Lower leg skin (tissue), 4 donors: ENCODE measurements around the gene HRG. TPM values are rescaled to one million over a fixed set of nuclear protein-coding genes. Genes with fewer than 3 reads are reported as not detected.

ENCODE experiments used
- DNase-seq, 2 donors: peaks; one replicate each; pipeline ENCODE4 v3.0.0-alpha.2; 2019; ENCODE audit warnings: low spot score in 2 of 2
- H3K4me3 ChIP-seq: fragments of 200-600 bp; sonication (generic); 2 replicates; pipeline ENCODE4 v1.5.1; 2017; ENCODE audit warnings: mild to moderate bottlenecking, low read depth; ENCODE audit not compliant: poor library complexity, severe bottlenecking
- CTCF ChIP-seq, 3 donors: fragments of 450-650 bp; IDR thresholded peaks; one replicate each; pipeline ENCODE4 v1.5.1; 2016; ENCODE audit warnings: antibody characterized with exemption in 3 of 3, mild to moderate bottlenecking in 3 of 3, moderate library complexity in 2 of 3
- POLR2A ChIP-seq, 2 donors: fragments of 450-650 bp; IDR thresholded peaks; one replicate each; pipeline ENCODE4 v1.6.1; 2016 to 2017; ENCODE audit warnings: antibody characterized with exemption in 2 of 2, mild to moderate bottlenecking in 1 of 2, moderate library complexity in 1 of 2
- WGBS, 2 donors: methylation state at CpG; one replicate each; pipeline ENCODE4 v1.1.5; 2018; 5-methylcytosine and 5-hydroxymethylcytosine counted together
- intact Hi-C: fragments of 100-400 bp; cut with DNase I; formaldehyde crosslinking; loops from one replicate; pipeline ENCODE4 v1.15.0; 2023; ENCODE audit warnings: low total_unique reads
- total RNA-seq, 4 donors: library from RNA; depleted of rRNA; stranded (reverse); fragments of >200 nt; gene quantifications; one replicate each; pipeline ENCODE4 v1.1.0, GENCODE V29; 2016

HRG gene
- total RNA-seq, 4 donors from 2014 or later = 0.10 to 0.34 TPM; not detected in 2

DNA sequence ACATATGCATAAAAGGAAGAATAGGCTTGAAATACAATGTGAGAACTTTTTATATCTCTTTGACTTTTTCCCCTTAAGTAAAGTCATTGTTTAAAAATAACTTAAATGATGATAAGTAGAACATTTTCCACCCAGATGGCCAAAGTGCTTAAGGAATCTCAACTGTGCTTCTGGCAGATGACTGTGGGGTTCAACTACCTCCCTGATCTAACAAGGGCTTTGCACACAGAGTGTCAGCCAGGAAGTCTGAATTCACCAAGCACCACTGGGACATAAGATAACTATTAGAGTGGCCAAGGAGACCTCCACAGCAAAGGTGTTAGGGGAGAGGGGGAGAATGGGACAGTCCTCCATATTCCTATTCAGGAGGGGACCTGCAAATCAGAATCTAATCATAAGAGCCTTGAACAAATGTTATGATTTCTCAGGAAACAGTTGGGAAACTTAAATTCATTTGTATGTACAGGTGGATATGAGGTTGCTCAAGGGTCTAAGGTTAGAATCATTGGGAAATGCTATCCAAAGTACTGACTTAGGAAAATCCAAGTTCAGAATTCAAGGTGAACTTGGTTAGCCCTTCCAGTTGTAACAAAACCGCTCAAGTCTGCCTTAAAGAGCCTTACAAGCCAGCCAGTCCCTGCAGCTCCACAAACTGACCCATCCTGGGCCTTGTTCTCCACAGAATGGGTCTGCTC, 25.9 kb upstream of the HRG start, which contains the start of gene FETUB:
TSS of gene FETUB (plus strand) at position 622 of the 695 bp plus-strand sequence. CDS start at position 684, 62 bp downstream.
- no peak within 1 kb of the TSS for H3K4me3 ChIP-seq
- DNase-seq = no peak
- 44 to 53% methylated on average over 1 of the region's 1 CpG for WGBS, 2 donors
- intact Hi-C loops = no loop called here
- TF ChIP-seq CTCF (IDR thresholded peaks at IDR 0.05) (no peak), POLR2A (IDR thresholded peaks at IDR 0.05) (no peak)

GRCh38 chr3:186640473-186640818, 25.4 kb upstream of the HRG start:
- intact Hi-C loops = no loop called here
- WGBS, 2 donors = 32 to 33% methylated on average over 9 of the region's 9 CpGs
- H3K4me3 ChIP-seq = no peak overlapping the region
- peak in 1 of 2 donors; percentile 50 for DNase-seq
- no peak for TF ChIP-seq CTCF (IDR thresholded peaks at IDR 0.05)
- TF ChIP-seq POLR2A (IDR thresholded peaks at IDR 0.05) = no peak

DNA sequence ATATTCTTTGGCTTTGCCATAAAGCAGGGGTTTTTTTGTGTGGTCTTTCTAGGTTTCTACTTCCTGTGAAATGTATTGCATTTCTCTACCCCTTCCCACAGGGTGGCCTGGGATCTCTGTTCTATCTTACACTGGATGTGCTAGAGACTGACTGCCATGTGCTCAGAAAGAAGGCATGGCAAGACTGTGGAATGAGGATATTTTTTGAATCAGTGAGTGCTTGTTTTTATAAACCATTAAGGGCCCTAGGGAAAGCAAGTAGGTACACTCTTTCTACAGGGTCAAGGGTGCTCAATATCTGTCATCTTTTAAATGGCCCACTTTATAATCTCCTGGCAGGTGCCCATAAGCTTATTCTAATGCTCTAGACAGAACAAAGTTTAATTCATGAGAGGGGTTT, 24.9 kb upstream of the HRG start:
- no peak for DNase-seq
- no peak overlapping the region for H3K4me3 ChIP-seq
- intact Hi-C loops = no loop called here
- TF ChIP-seq CTCF (IDR thresholded peaks at IDR 0.05) (no peak), POLR2A (IDR thresholded peaks at IDR 0.05) (no peak)

GRCh38 chr3:186642014-186642413, 23.8 kb upstream of the HRG start:
- intact Hi-C loops = no loop called here
- TF ChIP-seq CTCF (IDR thresholded peaks at IDR 0.05) = no peak
- no peak for TF ChIP-seq POLR2A (IDR thresholded peaks at IDR 0.05)
- H3K4me3 ChIP-seq = no peak overlapping the region
- no peak for DNase-seq
- 50 to 53% methylated on average over 3 of the region's 3 CpGs for WGBS, 2 donors

DNA sequence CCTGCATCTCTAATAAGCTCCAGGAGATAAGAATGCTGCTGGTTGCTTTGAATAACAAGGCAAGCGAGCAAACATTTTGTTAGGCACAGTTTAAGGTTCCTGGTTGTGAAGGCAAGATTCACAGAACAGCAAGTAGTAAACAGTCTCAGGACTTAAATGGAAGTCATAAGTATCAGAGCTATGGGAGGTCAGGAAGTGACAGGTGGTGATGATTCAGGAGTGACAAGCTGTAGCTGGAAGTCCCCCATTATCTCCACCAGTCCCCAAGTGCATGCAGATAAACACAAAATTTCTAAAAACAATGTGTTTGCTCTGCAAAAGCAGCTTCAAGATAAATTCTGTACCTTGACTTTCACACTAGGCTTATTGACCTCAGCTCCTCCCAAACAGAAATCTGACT, 22.3 kb upstream of the HRG start:
- H3K4me3 ChIP-seq = no peak overlapping the region
- no peak for DNase-seq
- WGBS, 2 donors = 67 to 80% methylated on average over 1 of the region's 1 CpG
- TF ChIP-seq CTCF (IDR thresholded peaks at IDR 0.05) (no peak), POLR2A (IDR thresholded peaks at IDR 0.05) (no peak)
- intact Hi-C loops = no loop called here

DNA sequence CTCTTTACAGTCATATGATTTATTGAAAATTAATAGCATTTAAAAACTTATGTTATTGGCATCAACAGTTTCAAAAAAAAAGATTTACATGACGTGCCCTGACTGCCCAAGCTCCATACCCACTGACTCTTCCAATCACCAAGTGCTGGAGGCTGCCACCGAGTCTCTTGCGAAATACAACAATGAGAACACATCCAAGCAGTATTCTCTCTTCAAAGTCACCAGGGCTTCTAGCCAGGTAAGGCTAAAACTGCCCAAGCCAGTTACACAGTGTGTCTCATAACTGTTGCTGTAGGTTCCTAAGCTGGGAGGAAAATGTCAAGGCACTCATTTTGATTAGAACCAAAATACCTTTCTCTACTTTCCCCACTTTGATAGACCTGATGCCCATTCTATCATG, 21.1 kb upstream of the HRG start:
- intact Hi-C loops = no loop called here
- WGBS, 2 donors = 43 to 44% methylated on average over 3 of the region's 3 CpGs
- peak; percentile 65 to 83 for DNase-seq
- no peak overlapping the region for H3K4me3 ChIP-seq
- TF ChIP-seq POLR2A (IDR thresholded peaks at IDR 0.05) (no peak), CTCF (IDR thresholded peaks at IDR 0.05) (no peak)
